Stimulated activated CD4-positive, alpha-beta T cell treated with anti-CD3 and anti-CD28 coated beads, TNF-alpha, amount 100 ng/mL, for 48 hours (primary cell): ENCODE data around the gene JAK1.
"Not testable (repeated sequence)": the region's sequence is repeated elsewhere in the genome, so short reads cannot be mapped to it uniquely, and the experiment has no call there.

Source experiments
- DNase-seq, 3 donors: peaks; one replicate each; pipeline ENCODE4 v3.0.0-alpha.2; 2020; ENCODE audit warnings: low read depth in 3 of 3

JAK1 gene

GRCh38 chr1:64966158-64966971 lies at the start of gene JAK1:
JAK1 (minus strand) TSS chr1:64966549; CDS start chr1:64886264, 80,285 bp downstream.
- peak; percentile 72 to 93 (median 76) for DNase-seq

- no peak for DNase-seq
Measured at GRCh38 chr1:65014321-65014720, 48.0 kb upstream of the JAK1 start.

- no peak for DNase-seq
Measured at GRCh38 chr1:65011983-65012382, 45.6 kb upstream of the JAK1 start.

DNA sequence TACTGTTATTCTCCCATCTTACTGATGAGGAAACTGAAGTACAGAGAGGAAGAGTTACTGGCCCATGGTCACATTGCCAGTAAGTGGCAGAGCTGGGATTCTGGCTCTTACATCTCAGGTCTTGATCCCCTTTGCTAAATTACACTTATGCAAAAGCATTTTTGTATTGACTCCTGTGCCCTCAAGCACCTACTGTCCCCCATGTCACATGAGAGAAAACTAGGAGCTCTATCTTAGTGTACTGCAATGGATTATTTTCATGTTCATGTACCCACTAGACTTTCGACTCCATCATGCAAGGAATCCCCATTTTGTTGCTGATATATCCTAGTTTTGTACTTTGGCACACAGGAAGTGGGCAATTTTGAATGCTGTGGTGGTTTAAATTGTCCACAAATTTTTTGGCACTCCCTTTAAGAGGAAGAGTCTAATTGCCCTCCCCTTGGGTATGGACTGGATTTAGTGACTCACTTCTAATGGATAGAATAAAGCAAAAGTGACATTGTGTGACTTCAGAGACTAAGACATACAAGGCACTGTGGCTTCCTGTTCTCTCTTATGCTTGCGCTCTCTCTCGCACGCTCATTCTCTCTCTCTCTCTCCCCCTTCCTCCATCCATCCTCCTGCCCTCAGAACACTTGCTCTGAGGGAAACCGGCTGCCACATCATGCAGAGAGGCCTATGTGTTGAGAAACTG lies 43.5 kb upstream of the JAK1 start:
- no peak for DNase-seq

GRCh38 chr1:65009176-65009575 lies 42.8 kb upstream of the JAK1 start:
- DNase-seq: no peak

- DNase-seq: no peak
Measured at GRCh38 chr1:65006806-65007205, 40.5 kb upstream of the JAK1 start.

DNA sequence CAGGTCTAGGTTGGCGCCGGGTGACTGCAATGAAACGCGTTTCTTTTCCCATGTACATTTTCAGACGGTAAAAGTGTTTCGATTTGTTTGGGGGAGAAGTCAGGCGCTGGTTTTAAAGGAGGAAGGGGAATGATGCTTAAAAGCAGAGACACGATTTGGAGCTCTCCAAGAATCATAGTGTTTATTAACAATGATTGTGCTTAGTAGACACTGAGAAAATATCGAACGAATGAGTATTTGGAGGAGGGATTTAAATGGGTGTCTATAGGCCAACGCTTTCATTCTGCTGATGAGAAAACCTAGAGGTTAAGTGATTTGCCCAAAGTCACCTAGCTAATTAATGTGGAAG lies 36.9 kb upstream of the JAK1 start:
- no peak for DNase-seq

- peak; percentile 44 to 58 (median 49) for DNase-seq
Measured at GRCh38 chr1:65002508-65003315, 36.4 kb upstream of the JAK1 start.

GRCh38 chr1:65002156-65002507 lies 35.8 kb upstream of the JAK1 start:
- DNase-seq: no peak

DNA sequence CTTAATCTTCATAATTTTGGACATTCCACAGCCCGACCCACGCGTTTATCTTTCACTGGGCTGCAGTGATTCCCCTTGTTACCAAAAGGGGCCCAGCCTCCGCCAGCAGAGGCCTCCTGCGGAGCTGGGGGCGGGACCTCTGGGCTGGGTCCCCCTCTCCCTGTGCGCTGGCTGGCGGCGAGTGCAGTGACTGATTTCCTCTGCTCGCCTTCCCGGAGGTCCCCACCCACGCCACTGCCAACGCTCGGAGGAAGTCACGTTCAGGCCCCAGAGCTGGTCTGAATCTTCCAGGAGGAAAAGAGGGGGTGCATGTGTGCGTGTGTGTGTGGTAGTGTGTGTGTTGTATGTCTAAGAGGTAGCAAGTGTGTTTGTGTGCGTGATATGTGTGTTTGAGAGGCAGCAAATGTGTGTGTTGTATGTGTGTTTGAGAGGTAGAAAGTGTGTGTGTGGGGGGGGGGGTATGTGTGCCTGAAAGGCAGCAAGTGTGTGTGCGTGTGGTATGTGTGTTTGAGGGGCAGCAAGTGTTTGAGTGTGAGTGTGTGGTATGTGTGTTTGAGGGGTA lies 35.0 kb upstream of the JAK1 start:
- peak; percentile 54 to 80 (median 70) for DNase-seq

DNA sequence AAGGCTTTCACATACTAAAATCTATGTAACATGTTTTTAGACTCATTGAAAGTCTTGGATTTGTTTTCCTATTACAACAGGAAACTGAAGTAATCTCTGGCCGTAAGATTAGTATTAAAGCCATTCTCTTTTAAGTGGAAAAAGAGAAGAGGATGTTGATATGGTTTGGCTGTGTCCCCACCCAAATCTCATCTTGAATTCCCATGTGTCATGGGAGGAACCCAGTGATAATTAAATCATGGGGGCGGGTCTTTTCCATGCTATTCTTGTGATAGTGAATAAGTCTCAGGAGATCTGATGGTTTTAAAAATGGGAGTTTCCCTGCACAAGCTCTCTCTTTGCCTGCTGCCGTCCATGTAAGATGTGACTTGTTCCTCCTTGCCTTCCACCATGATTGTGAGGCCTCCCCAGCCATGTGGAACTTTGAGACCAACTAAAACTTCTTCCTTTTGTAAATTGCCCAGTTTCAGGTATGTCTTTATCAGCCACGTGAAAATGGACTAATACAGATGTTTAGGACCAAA lies 32.1 kb upstream of the JAK1 start:
- DNase-seq: not testable (repeated sequence)

- no peak for DNase-seq
Measured at GRCh38 chr1:64996541-64997257, 30.4 kb upstream of the JAK1 start.

GRCh38 chr1:64995316-64995715 lies 29.0 kb upstream of the JAK1 start:
- no peak for DNase-seq

GRCh38 chr1:64986903-64987871 lies 20.8 kb upstream of the JAK1 start:
- DNase-seq: no peak

DNA sequence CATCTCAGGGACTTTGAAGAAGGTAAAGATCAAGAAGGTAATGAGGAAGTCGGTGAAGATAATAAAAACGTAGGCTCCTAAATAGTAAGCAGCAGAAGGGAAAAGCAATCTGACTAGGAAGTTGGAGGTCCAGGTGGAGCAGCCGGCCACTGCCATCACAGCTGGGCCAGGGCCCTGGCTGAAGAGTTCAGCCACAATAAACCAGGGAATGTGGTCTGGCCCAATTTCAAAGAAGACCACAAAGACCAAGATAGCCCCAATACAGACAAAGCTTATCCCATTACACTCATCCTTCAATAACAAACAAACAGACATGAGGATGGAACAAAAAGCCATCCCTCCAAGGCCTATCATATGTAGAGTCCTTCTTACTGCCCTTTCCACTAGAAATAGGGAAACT lies 18.4 kb upstream of the JAK1 start:
- no peak for DNase-seq

GRCh38 chr1:64984106-64984505 lies 17.8 kb upstream of the JAK1 start:
- DNase-seq: no peak

DNA sequence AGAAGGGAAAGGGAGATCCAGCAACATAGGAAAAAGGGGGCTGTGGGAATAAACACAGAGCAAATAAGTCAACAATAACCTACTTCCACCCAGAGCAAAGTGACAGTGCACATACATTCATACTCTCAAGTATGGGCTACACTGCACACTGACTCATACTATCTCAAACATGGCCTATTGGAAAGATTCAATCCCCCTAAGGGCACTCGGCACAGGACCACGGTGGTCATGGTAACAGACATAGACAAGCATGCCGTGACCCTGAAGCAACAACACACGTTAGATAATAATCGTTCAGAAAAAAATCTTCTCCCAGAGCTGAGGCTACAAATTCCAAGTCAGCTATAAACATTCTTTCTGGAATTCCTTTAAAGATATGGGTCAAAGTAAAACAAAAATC lies 16.8 kb upstream of the JAK1 start:
- DNase-seq: no peak

DNA sequence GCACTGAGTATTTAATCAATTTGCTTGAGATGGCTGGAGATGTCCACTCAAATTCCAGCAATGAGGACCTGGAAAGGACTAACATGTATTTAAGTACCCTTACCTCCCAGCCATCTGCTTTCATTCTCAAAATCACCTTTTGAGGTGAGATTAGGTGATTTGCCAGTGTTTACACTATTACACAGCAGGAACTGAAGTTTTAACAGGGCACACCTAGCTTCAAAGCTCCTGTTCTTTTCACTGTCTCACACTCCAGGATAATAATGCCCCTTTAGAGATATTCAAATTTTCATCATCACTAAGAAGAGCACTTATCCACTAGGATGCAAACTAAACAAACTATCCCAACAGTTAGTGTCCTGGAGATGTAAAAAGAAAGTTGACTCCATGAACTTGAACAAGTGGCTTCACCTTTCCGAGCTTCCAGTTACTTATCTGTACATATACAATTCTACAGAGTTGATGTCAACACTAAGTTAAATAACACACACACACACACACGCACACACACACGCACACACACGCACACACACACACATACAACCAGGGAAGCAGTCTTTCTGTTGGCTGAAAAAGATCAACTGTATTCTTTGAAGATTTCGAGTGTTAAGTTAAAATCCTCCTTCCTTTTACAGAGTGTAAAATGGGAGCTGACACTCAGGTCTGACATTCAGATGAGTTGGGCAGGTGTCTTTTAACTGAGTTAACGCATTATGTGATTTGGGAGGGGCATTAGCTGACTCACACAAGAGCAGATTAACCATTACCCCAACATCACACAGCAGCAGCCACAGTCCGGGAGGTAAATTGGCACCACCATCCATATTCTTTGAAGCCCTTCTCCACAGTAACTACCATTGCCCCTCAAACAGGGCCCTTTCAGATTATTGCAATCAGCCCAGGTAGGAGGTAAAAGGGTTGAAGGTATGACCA lies 15.5 kb upstream of the JAK1 start:
- no peak for DNase-seq
